NCI-H510A (cell line): ENCODE measurements around the gene SKI.

Experiments used
- DNase-seq: peaks from one replicate; lab custom pipeline; 2025; lab: John Stamatoyannopoulos, UW

The SKI gene

GRCh38 chr1:2229911-2230731, 2.0 kb downstream of the SKI start:
- no peak for DNase-seq

GRCh38 chr1:2230781-2231531, 2.8 kb downstream of the SKI start:
- no peak for DNase-seq

DNA sequence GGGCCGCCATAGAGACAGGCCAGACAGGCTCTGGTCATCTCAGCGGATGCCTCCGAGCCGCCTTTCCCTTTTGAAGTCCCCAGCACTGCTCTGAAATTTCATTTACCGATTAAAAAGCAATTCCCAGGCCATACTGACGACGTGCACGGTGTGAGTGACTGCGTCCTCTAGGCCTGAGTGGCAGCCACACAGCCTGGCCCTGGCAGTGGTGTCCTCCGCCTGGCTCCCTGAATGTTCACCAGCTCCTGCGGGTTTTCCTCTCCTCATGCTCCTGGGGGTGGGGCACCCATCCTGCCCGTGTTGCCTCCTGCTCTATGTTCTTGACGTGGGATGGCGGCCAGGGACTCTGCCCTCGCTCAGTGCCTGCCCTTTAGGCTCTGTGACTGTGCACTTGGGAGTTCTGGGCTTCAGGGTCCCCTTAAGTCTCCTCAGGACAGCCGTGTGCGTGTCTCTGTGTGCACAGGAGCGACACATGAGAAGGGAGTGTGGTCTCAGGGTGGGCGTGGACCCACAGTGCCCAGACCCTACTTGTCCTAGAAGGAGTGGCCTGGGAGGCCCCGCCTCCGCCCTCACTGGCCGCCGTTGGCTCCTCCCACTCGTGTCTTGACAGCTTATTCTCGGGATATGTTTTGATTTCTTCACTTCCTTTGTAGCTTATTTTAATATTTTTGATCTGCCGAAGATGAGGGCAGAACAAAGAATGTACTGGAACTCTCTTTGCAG, 3.6 kb downstream of the SKI start:
- DNase-seq, result no peak

DNA sequence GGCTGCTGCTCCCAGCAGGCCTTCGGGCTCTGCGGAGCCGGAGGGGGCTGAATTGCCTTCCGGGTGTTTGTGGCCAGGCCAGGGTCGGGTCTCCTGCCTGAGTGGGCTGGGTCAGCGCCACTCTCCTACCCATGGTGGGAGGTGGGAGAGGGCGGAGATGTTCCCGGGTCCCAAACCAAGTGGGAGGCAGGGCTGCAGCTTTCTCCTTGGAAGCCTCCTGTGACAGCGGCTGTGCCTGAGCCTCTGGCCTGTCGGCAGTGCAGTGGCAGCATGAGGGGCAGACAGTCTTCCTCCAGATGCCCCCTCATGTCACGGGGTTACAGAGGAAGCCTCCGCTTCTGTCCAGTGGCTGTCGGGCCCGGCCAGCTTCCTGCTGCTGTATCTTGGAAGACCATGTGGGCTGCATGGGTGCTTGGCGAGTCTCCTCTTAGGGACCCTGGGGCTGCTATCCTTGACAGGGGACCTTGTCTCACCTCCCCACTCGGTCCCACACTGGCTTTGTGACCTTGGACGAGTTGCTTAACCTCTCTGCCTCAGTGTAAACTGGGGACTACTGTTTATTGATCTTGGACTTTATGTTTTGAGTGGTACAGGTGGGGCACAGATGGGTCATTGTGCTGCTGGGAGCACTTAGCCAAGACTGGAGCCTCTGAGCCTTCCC, 4.3 kb downstream of the SKI start:
- DNase-seq, result no peak

GRCh38 chr1:2232916-2233438, 4.9 kb downstream of the SKI start:
- no peak for DNase-seq

GRCh38 chr1:2233468-2233867, 5.3 kb downstream of the SKI start:
- DNase-seq, result no peak

DNA sequence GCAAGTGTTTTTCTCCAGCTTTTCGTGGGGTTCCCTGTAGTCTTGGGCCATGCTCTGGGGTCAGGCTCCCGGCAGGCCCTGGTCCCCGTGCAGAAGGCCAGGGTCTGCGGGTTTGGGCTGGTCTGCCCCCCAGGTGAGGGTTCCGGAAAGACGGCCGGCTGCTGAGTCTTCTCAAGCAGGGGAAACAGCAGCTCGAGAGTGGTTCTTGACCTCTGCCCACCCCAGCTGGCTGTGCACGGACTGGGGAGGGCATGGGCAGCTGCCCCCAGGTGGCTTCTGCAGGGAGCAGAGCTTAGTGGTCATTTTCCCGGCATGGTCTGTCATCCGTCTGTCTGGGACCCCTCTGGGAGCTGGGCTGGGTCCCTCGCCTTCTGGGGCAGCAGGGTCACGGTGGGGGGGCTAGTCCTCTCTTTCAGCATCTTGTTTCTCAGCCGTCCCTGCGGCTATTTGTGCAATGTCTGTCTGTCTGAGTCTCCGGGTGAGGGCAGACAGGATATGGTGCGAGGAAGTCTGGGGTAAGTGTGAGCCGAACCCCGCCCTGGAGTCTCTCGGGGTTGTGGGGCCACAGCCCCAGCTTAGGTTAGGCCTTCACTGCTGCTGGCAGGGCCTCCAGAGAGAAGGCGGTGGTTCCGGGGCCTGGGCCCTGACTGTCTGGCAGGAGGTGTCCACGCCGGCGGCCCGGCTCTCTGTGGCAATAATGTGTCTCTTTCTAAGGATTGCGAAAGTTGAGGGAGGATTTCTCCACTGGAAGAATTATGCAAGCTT, 6.1 kb downstream of the SKI start:
- no peak for DNase-seq

- DNase-seq, result no peak
These were observed 6.6 kb downstream of the SKI start for GRCh38 chr1:2234762-2235113.

GRCh38 chr1:2235300-2235998, 7.3 kb downstream of the SKI start:
- no peak for DNase-seq

DNA sequence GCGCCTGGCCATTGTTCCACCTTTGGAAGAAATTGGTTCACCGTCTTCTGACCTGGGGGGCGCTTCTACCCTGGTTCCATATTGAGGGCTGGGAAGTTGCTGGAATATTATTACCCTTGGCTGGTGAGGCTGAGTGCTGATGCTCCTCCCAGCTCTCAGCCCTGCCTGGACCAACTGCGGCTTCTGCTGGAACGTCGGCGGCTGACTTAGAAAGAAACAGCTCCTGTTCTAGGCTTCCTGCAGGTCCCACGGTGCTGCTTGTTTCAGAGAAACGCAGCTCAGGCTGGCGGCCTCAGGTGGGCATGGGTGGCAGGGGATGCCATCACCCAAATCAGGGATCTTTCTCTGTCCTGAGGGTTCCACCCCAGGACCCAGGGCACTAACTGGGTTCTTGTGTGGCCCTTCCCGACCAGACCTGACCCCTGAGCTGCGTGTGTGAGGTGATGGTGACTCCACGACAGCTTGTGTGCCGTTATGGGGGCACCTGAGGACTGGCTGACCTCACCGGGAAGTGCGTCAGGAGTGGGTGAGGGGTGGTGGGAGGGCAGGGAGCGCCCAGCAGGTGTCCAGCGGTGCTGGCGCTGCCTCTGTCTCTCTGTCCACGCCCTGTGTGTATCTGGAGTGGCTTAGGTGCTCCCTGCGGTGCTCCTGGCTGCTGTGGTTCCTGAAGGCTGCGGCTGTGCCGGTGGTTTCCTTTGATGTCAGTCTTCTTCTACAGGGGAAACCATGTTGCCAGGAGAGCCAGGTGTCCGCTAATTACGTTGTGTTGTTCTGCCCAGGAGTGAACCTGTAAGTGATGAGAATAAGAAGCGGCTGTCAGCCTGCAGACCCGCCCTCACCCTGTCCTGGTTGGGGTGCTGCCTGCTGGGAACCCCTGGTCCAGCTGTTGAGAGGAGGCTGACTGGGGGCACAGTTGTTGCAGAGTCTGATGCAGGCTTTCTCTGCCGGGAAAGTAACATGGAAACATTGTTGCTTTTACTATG, 8.9 kb downstream of the SKI start:
- DNase-seq, result peak; percentile 89

- no peak for DNase-seq
These were observed 9.7 kb downstream of the SKI start for GRCh38 chr1:2237773-2238172.

GRCh38 chr1:2238361-2239012, 10.4 kb downstream of the SKI start:
- no peak for DNase-seq

DNA sequence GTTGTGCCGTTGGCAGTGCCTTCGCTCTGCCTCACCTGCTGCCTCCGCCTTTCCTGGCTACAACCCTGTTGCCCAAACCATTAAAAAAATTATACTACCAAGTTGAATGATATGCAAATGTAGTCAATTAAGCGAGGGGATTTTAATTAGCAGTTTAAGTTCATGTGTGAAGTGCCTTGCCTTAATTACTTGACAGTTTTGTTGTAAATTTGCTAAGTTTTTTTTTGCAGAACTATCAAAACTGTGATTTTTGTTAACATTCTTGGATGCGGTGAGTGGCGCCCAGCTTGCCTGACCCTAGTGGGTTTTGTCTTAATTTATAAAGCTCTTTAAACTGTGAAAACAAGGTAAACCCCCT, 10.9 kb downstream of the SKI start:
- DNase-seq, result no peak

GRCh38 chr1:2239384-2239985, 11.4 kb downstream of the SKI start:
- no peak for DNase-seq

DNA sequence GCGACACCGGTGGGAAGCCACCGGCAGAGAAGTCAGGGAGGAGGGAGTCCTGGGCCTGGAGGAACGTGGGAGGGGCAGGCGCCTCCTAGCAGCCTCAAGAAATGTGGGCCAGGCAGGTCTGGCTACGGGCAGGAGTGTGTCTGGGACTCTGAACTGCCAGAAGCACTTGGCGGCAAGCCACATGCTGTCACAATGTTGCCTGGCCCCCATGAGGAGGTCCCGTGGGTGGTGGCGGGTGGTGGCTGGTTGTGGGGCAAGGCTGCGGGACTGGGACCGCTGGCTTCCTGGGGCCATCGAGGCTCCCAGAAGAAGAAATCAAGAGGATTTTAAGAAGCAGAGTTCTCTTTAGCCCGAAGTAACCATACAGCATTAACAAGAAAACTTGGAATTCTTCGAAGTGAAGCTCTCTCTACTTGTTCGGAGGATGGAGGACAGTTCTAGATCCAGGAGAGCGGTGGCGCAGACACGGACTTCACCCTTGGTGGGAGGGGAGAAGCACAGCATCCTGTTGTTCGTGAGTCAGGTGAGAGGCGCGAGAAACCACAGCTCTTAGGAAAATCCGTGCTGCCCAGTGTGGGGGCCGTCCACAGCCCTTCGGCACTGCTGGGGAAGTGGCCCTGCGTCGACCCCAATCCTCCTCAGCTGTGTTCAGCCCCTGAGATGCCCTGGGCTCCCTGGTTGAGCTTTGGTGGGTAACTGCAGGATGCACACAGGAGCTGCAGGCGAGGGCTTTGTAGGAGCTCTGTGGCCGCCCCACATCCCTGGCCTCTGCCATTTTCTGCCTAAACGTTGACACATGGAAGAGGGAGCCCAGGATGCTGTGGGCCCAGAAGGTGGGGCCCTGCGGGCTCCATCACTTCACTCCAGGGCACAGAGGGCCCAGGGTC, 12.4 kb downstream of the SKI start:
- no peak for DNase-seq

DNA sequence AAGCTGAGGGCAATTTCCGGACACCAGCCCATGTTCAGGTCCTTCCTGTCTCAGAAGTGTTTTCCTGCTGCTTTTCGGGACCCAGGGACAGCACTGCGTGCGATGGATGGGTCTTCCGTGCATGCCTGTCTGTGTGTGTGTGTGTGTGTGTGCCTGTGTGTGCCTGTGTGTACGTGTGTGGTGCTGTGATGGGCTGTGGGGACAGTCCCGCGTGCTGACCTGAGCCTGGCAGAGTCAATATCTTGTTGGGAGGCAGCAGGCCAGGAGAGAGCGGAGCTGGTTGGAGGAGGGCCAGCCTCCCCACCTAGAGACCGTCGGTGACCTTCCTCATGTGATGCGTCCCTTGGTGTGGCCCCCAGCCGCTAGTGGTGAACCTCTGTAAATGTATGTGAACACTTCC, 13.7 kb downstream of the SKI start:
- no peak for DNase-seq
